Measurements from ENCODE around the gene ADAT3. TPM values are rescaled to one million over a fixed set of nuclear protein-coding genes. Genes with fewer than 3 reads are reported as not detected.

Gene ADAT3
- total RNA-seq, 2 donors from 2014 or later: 10.5 to 13.7 TPM

DNA sequence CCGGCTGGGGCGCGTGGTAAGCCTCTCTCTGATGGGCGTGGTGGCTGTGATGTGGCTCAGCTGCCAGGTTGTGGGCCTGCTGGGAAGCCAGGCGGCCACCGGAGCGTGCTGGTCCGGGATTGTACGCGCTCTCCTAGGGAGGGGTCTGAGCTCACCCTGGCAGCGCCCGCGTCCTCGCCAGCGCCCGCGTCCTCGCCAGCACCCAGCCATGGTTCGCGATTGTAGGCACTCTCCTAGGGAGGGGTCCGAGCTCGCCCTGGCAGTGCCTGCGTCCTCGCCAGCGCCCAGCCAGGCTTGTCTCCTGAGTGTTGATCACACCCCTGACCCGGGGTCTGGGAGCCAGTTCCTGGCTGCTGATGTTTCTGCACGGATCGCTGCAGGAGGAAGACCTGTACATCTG lies 13.8 kb downstream of the ADAT3 start:
- H3K36me3 ChIP-seq (replicated peaks in 1 of 2; ENCODE audit: insufficient read depth in 1 of 2, low read depth in 2 of 2): peaks cover 5 to 16% of the 10 kb centered on the region in 2 donors
- intact Hi-C loops (cut with DNase I): no loop called here
- H3K9me3 ChIP-seq: no peaks in the 10 kb centered on the region
- H3K4me3 ChIP-seq: no peak overlapping the region
- no peak for TF ChIP-seq POLR2A (IDR thresholded peaks at IDR 0.05)
- ATAC-seq (no peak), DNase-seq (no peak)
- no peak overlapping the region for H3K27ac ChIP-seq
- H3K4me1 ChIP-seq: peaks cover 7% of the 10 kb centered on the region
- H3K27me3 ChIP-seq: no peaks in the 10 kb centered on the region
- WGBS, 2 donors: 92 to 98% methylated on average over 6 to 28 of the region's 28 CpGs

DNA sequence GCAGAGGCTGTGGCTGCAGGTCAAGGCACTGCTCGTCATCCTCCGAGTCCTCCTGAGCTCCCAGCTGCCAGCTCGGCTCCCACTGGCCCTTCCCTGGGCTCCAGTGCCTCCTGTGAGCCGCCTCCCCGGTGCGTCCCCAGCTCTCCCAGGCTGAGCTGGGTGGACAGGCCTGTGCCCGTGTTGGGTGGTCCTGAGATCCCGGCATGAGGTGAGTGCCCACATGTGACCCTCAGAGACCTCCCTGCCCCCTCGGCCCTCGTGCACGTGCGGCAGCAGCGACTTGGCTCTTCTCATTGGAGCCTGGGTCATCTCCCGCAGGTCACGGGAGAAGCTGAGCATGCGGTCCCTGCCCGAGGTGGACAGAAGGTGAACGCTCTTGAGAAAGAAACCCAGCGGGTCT lies 15.4 kb downstream of the ADAT3 start:
- Histone ChIP-seq H3K36me3 (replicated peaks in 1 of 2; ENCODE audit: insufficient read depth in 1 of 2, low read depth in 2 of 2) (peaks cover 5 to 24% of the 10 kb centered on the region in 2 donors), H3K27me3 (no peaks in the 10 kb centered on the region), H3K9me3 (no peaks in the 10 kb centered on the region), H3K4me1 (no peaks in the 10 kb centered on the region), H3K4me3 (no peak overlapping the region), H3K27ac (no peak overlapping the region)
- ATAC-seq (no peak), DNase-seq (no peak)
- intact Hi-C loops (cut with DNase I): loop anchor here (10.0 kb wide), 1 partner anchor 164 kb away; no protein-coding TSS in a partner anchor
- 92 to 98% methylated on average over 8 to 17 of the region's 19 CpGs for WGBS, 2 donors
- TF ChIP-seq, protein P1, sequence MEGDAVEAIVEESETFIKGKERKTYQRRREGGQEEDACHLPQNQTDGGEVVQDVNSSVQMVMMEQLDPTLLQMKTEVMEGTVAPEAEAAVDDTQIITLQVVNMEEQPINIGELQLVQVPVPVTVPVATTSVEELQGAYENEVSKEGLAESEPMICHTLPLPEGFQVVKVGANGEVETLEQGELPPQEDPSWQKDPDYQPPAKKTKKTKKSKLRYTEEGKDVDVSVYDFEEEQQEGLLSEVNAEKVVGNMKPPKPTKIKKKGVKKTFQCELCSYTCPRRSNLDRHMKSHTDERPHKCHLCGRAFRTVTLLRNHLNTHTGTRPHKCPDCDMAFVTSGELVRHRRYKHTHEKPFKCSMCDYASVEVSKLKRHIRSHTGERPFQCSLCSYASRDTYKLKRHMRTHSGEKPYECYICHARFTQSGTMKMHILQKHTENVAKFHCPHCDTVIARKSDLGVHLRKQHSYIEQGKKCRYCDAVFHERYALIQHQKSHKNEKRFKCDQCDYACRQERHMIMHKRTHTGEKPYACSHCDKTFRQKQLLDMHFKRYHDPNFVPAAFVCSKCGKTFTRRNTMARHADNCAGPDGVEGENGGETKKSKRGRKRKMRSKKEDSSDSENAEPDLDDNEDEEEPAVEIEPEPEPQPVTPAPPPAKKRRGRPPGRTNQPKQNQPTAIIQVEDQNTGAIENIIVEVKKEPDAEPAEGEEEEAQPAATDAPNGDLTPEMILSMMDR (IDR thresholded peaks at IDR 0.05): no peak
- no peak for TF ChIP-seq POLR2A (IDR thresholded peaks at IDR 0.05)

- Histone ChIP-seq H3K4me3 (no peak overlapping the region), H3K9me3 (no peaks in the 10 kb centered on the region), H3K4me1 (no peaks in the 10 kb centered on the region), H3K27ac (no peak overlapping the region), H3K36me3 (replicated peaks in 1 of 2; ENCODE audit: insufficient read depth in 1 of 2, low read depth in 2 of 2) (peaks cover 5 to 24% of the 10 kb centered on the region in 2 donors), H3K27me3 (no peaks in the 10 kb centered on the region)
- no peak for DNase-seq
- ATAC-seq: no peak
- TF ChIP-seq POLR2A (IDR thresholded peaks at IDR 0.05): no peak
- TF ChIP-seq, protein P1 (IDR thresholded peaks at IDR 0.05): no peak
- intact Hi-C loops (cut with DNase I): loop anchor here (10.0 kb wide), 1 partner anchor 163 kb away; no protein-coding TSS in a partner anchor
- WGBS, 2 donors: 87 to 95% methylated on average over 2 to 17 of the region's 19 CpGs
Measured at GRCh38 chr19:1921326-1921725, 16.1 kb downstream of the ADAT3 start.

DNA sequence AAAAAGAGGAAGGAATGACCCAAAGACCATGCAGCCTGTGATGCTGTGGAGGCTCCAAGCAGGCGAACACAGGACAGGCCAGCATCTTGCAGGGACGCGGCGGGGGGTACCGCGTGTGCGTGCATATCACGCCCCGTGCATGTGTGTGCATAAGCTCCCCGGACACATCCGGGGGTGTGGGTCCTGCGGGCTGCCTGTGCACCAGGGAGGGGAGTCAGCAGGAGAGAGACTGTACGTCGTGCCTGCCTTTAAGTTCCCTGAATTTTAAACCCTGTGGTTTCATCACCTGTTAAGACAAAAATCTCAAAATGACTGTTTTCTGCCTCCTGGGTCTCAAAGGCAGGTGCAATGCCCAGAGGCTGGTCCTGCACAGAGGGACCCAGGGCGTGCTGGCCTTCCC lies 16.6 kb downstream of the ADAT3 start:
- no peak overlapping the region for H3K4me3 ChIP-seq
- intact Hi-C loops (cut with DNase I): loop anchor here (10.0 kb wide), 1 partner anchor 163 kb away; no protein-coding TSS in a partner anchor
- no peaks in the 10 kb centered on the region for H3K9me3 ChIP-seq
- no peaks in the 10 kb centered on the region for H3K27me3 ChIP-seq
- H3K4me1 ChIP-seq: no peaks in the 10 kb centered on the region
- DNase-seq (no peak), ATAC-seq (no peak)
- TF ChIP-seq, protein P1 (IDR thresholded peaks at IDR 0.05): no peak
- H3K27ac ChIP-seq: no peak overlapping the region
- 91 to 94% methylated on average over 14 to 15 of the region's 15 CpGs for WGBS, 2 donors
- peaks cover 5 to 24% of the 10 kb centered on the region in 2 donors for H3K36me3 ChIP-seq (replicated peaks in 1 of 2; ENCODE audit: insufficient read depth in 1 of 2, low read depth in 2 of 2)

DNA sequence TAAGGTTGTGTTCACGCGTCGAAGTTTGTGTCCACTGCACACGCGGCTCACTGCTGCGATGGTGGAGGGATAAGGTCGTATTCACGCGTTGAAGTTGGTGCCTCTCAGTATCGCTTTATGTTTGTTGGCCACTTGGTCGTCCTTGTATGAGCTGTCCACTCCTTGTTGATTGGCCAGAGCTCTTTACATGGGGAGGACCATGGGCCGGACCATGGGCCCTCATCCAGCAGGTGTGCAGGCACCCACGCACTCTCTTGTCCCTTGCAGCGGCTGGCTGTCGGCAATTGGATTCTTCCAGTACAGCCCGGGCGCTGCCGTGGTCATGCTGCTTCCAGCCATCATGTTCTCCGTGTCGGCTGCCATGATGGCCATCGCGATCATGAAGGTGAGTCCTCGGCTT lies 17.6 kb downstream of the ADAT3 start:
- Histone ChIP-seq H3K36me3 (replicated peaks in 1 of 2; ENCODE audit: insufficient read depth in 1 of 2, low read depth in 2 of 2) (peaks cover 5 to 24% of the 10 kb centered on the region in 2 donors), H3K4me3 (no peak overlapping the region), H3K9me3 (no peaks in the 10 kb centered on the region), H3K27me3 (no peaks in the 10 kb centered on the region), H3K4me1 (no peaks in the 10 kb centered on the region), H3K27ac (no peak overlapping the region)
- DNase-seq (no peak), ATAC-seq (no peak)
- 92 to 100% methylated on average over 12 to 21 of the region's 23 CpGs for WGBS, 2 donors
- TF ChIP-seq, protein P1 (IDR thresholded peaks at IDR 0.05): no peak
- TF ChIP-seq POLR2A (IDR thresholded peaks at IDR 0.05): no peak
- intact Hi-C loops (cut with DNase I): loop anchor here (10.0 kb wide), 1 partner anchor 162 kb away; no protein-coding TSS in a partner anchor
